Hepatocyte (in vitro differentiated cells): ENCODE measurements around the gene FBL.

Experiments used
- EZH2phosphoT487 ChIP-seq: fragments of 200-600 bp; sonication (generic); IDR thresholded peaks from one replicate; pipeline ENCODE4 v1.6.1; 2018; ENCODE audit warnings: antibody characterized with exemption, mild to moderate bottlenecking, low read depth, moderate library complexity; ENCODE audit not compliant: unreplicated experiment, severe bottlenecking
- TF ChIP-seq, protein P1 (sequence below): fragments of 200-600 bp; sonication (generic); IDR thresholded peaks from 2 replicates; pipeline ENCODE4 v1.5.1; 2016; ENCODE audit warnings: antibody characterized with exemption, mild to moderate bottlenecking; ENCODE audit not compliant: poor library complexity

DNA sequence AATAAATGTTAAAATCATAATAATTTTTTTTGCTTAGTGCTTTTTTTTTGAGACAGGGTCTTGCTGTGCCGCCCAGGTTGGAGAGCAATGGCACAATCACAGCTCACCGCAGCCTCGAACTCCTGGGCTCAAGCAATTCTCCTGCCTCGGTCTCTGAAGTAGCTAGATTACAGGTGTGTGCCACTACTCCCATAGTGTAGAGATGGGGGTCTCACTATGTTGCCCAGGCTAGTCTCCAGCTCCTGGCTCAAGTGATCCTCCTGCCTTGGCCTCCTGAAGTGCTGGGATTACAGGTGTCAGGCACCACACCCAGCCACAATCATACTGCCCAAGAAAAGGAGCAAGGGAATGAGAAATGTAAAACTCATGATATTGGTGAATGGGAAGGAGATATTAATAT lies 5.1 kb downstream of the FBL start:
- TF ChIP-seq, protein P1, sequence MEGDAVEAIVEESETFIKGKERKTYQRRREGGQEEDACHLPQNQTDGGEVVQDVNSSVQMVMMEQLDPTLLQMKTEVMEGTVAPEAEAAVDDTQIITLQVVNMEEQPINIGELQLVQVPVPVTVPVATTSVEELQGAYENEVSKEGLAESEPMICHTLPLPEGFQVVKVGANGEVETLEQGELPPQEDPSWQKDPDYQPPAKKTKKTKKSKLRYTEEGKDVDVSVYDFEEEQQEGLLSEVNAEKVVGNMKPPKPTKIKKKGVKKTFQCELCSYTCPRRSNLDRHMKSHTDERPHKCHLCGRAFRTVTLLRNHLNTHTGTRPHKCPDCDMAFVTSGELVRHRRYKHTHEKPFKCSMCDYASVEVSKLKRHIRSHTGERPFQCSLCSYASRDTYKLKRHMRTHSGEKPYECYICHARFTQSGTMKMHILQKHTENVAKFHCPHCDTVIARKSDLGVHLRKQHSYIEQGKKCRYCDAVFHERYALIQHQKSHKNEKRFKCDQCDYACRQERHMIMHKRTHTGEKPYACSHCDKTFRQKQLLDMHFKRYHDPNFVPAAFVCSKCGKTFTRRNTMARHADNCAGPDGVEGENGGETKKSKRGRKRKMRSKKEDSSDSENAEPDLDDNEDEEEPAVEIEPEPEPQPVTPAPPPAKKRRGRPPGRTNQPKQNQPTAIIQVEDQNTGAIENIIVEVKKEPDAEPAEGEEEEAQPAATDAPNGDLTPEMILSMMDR, result no peak
- no peak for TF ChIP-seq EZH2phosphoT487
